Measurements from ENCODE around the gene TMEM50A.
"Not testable (repeated sequence)": the region's sequence is repeated elsewhere in the genome, so short reads cannot be mapped to it uniquely, and the experiment has no call there.

The TMEM50A gene

DNA sequence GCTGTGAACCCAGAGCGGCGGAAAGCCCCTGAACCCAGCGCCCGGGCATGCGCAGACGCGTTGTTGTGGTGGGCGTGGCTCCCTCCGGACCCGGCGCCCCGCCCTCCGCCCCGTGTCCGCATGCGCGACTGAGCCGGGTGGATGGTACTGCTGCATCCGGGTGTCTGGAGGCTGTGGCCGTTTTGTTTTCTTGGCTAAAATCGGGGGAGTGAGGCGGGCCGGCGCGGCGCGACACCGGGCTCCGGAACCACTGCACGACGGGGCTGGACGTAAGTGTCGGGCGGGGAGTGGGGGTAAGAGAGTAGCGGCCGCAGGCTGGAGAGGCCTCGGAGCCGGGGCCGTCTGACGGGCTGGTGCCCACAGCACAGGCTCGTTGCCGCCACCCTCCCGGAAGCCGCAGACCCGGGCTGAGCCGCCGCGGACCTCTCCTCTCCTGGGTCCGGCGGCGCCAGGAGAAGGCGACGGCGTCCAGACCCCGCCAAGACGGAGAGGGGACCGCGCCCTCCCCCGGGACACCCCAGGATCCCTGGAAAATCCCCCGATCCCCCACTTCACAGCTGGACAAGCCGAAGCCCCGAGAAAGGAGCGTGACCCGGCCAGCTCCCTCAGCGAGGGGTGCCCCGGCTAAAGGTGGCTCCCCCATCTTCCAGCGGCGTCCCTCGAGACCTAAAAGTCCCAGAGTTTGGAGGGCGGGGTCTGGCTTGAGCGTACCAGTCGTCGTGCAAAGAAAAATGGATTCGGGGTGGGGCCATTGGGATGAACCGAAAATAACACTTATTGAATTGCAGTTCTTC lies at the start of gene TMEM50A:
Gene TMEM50A (plus strand): TSS at position 147 of the 794 bp plus-strand sequence. CDS start 2,153 bp downstream, outside the sequence.
- peak; percentile 92 for DNase-seq

DNA sequence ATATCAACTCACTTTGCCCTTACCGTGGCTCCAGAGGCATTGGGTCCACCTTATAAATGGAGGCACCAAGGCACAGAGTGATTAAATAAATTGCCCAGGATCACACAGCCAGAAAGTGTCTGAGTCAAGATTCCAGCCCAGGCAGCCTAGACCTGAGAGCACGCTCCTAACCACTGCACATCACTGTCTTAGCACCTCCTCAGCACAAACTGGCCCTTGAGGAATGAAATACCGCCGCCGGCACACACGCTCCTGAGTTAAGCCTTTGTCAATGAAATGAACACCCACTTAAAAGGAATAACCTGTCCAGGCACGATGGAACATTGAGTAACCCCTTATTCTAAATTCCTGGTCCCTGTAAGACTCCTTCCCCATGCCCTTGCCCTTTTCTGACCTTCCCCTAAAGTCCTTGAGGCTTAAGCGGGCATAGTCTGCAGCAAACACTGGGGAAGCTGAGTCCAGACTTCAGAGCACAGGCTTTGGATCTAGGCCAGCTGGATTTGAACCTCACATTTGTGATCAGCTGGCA lies 49.5 kb upstream of the TMEM50A start:
- DNase-seq, result not testable (repeated sequence)

DNA sequence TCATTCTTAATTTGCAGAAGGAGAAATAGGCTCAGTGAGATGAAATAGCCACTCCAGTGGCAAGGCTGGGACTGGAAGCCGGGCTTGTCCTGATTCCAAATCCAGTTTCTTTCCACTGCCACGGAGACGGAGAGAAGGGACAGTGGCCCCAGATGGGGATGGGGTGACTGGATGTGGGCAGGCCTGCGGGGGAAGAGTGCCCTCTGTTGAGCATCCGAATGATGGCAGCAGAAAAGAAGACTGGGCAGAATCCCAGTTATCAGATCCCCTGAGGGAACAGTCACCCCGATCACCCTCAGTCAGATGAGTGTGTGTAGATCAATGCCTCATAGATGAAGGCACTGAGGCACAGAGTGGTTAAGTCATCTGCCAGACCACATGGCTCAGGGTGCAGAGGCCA lies 48.1 kb upstream of the TMEM50A start:
- DNase-seq, result not testable (repeated sequence)

DNA sequence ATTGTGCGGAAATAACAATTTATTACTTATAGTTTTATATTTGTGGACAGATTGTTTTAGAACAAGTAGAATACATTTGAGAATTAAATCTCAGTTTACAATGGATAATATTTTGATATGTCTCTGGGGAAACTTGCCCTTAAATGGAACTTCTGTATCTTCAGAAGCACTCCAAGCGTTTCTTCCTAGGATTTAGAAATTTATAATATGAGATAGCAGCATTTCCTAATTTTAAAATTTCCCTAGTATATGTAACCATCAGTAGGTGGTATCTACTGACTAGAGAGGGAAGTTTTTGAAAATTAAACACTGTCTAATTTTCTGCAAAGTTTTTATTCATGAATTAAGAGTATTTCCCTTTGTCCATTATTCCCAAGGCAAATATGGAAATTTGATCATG lies 44.7 kb upstream of the TMEM50A start:
- DNase-seq, result not testable (repeated sequence)

DNA sequence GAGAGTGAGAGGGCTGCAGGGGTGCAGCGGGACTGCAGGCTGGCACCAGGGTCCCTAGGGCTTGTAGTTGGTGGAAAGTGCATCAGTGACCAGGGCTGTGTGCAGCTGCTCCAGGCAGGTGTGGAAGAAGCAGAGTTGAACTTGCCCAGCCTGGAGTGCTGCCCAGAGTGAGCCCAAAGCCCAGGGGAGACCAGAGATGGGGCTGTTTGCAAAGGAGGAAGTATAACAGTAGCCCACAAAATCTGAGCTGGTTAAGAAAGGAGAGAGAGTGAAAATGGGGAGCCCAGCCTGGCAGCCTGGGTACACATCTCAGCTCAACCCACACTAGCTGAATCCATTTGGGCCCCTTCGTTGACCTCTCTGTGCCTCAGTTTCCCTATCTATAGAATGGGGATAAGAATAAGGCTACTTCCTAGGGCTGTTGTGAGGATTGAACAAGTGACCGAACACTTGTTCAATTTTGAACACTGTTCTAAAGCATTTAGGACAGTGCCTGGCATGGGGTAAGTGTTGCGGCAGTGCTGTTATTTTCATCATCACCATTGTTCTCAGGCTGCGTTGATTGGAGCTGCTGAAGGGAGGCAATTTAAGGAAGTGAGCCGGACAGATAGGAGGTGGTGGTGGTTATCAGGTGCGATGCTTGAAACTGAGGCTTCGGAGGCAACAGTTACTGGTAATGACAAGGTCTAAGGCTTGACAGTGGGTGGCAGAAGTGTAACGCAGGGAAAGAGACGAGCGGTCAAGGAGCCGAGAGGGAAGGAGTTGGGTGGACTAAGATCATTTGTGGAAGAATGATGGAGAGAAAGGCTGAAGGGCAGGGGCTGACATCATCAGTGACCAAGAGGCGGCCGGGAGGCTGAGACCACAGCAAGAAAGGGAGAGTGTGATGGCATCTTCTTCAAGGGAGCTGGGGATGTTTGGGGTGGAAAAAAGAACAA lies 43.0 kb upstream of the TMEM50A start:
- DNase-seq, result not testable (repeated sequence)

DNA sequence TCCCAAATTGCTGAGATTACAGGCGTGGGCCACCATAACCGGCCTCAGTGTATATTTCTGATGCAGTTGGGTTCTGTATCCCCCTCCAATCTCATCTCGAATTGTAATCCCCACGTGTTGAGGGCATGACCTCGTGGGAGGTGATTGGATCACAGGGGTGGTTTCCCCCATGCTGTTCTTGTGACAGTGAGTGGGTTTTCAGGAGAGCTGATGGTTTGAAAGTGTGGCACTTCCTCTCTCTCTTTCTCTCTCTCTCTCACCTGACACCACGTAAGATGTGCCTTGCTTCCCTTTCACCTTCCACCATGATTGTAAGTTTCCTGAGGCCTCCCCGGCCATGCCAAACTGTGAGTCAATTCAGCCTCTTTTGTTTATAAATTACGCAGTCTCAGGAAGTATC lies 41.6 kb upstream of the TMEM50A start:
- not testable (repeated sequence) for DNase-seq

DNA sequence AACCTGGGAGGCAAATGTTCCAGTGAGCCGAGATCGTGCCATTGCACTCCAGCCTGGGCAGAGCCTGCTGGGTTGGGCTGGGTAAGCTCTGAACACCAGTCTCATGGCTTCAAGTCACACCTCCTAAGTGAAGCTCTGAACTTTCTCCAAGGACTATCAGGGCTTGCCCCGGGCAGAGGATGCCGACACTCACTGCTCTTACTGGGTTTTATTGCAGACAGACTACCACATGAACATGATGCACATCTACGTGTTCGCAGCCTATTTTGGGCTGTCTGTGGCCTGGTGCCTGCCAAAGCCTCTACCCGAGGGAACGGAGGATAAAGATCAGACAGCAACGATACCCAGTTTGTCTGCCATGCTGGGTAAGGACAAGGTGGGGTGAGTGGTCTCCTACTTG lies 37.4 kb upstream of the TMEM50A start:
- DNase-seq, result not testable (repeated sequence)

DNA sequence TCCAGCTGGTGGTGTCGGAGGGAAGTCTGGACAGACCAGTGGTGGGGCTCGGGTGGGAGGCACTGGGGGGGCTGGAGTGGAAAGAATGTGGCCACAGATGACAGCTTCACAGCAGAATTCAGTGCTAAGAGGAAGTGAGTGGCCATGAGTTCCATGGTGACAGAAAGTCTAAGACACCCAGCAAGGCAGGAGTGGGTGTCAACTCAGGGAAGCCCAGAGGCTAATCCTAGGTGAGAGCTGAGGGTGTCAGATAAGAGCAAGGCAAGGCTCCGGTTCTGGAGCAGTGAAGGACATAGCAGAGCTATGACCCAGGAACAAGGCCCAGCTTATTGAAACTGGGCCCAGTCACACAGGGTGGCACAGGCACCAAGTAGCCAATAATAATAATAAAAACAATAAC lies 35.8 kb upstream of the TMEM50A start:
- not testable (repeated sequence) for DNase-seq

DNA sequence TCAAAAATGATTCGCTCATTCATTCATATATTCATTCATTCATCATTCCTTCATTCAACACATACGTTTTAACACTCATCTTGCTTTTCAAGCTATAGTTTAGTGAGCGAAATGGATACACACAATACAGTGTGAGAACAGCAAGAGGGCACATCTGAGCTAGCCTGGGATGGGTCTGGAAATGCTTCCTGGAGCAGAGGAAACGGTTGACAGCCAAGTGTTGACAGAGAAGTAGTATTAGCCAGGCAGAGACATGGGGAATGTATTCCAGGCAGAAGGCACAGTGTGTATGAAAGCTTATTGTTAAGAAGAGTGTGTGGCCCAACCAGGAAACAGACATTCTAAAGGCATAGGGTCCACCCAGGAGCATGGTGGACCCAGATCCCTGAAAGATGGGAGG lies 33.2 kb upstream of the TMEM50A start:
- not testable (repeated sequence) for DNase-seq

DNA sequence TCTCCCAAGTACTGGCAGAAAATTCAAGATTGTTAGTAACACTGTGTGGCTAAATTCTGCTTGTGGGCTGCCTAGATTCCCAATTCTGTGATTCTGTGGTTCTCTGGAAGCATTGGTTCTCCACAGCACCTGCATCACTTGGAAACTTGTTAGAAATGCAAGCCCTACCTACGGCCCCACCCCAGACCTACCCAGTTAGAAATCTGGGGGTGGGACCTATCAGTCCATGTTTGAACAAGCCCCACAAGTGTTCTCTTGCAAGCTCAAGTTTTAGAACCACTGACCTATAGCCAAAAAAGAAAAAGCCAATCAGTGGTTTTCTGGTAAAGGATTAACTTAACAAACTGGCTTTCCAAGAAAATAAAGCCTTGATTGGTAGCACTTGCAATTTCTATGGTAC lies 30.0 kb upstream of the TMEM50A start:
- DNase-seq, result not testable (repeated sequence)

DNA sequence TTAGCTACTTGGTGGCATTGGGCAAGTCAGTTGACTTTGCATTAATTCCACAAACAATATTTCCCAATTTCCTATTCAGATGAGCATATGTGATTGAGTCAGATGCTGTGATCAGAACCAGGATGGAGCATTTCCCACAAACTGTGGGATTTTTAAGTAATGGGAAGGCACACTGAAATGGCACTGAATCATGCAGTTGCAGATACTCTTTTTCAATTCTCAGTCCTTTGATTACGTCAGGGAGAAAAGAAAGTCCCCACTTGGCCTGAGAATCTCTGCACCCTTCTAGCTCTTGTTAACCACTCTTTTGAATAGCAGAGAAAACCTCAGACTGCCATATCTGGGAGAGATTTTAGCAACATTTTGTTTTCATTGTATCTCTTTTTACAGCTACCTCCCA lies 29.0 kb upstream of the TMEM50A start:
- DNase-seq, result not testable (repeated sequence)

DNA sequence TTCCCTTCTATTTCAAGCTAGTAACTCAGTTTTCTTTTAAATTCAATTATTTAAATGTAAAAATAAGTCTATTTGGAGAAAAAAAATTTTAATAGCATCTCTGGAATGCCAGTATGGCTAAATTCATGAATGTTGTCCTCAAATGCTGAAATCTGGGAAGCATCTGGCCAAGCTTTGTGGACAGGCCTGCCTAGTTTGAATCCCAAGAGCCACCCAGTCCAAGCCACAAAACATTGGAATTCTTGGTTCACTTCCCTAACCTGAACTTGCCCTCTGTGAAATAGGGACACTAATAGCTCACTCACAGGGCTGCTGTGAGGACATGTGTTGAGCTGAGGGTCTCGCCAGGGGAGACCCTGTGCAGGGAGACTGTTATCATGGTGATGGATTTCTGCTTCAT lies 28.6 kb upstream of the TMEM50A start:
- not testable (repeated sequence) for DNase-seq

DNA sequence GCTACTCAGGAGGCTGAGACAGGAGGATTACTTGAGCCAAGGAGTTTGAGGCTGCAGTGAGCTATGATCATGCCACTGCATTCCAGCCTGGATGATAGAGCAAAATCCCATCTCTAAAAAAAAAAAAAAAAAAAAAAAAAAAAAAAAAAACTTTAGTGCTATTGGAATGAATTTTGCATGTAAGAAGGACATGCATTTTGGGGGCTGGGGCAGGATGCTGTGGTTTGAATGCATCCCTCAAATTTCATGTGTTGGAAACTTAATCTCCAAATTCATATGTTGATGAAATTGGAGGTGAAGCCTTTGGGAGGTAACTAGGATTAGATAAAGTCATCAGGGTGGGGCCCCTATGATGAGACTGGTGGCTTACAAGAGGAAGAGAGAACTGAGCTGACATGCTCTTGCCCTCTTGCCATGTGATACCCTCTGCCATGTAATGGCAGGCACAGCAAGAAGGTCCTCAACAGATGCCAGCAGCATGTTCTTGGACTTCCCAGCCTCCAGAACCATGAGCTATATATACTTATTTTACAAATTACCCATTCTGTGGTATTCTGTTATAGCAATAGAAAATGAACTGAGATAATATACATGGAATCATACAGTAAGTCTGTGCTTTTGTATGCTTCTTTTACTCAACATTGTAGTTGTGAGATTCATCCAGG lies 25.2 kb upstream of the TMEM50A start:
- not testable (repeated sequence) for DNase-seq

DNA sequence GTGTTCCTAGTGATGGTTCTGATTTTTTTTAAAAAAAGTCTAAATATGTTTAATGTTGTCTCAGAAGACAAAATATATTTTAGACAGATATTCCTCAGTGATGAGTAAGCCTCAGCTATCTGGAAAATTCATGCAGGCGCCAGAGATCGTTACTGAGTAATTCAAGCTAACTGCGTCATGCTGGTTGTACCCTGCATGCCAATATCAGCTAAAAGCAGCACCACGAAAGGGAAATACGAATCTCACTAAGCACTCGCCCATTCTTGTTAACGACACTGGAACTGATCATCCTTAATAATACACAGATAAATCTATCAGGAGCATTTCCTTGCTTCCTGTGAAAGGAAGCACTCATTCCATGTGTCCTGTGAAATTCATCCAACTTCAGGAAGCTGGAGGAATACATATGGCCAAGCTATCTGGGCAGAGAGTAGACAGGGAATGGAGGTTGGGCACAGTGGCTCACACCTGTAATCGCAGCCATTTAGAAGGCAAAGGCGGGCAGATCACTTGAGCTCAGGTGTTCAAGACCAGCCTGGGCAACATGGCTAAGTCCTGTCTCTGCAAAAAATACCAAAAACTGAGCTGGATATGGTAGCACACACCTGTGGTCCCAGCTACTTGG lies 17.7 kb upstream of the TMEM50A start:
- not testable (repeated sequence) for DNase-seq

DNA sequence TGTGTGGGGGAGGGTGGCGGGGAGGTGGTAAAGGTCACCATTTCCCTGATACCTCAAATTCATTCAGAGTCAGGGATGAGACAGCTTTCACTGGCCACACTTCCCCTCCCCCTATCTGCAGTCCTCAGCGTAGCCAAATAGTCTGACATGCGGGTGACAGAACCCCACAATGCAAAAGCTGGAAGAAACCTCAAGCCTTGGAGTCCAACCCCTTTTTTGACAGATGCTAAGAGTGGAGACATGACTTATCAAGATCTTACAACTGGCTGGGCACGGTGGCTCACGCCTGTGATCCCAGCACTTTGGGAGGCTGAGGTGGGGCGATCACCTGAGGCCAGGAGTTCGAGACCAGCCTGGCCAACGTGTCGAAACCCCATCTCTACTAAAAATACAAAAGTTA lies 16.0 kb upstream of the TMEM50A start:
- not testable (repeated sequence) for DNase-seq

DNA sequence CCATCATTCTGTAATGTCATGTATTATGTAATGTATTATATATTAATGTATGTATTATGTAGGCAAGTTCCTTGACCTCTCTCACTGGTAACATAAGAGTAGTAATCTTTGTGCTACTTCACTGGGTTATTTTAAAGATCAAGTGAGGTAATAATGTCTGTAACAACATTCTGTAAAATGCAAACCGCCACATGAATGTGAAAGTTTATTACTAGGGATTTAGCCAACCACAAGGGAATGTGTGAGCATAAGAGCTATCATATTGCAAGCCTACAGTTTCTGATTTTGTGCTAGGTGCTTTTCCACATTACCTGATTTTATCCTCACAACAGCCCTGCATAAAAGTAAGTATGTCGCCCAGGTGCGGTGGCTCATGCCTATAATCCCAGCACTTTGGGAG lies 13.7 kb upstream of the TMEM50A start:
- DNase-seq, result not testable (repeated sequence)

DNA sequence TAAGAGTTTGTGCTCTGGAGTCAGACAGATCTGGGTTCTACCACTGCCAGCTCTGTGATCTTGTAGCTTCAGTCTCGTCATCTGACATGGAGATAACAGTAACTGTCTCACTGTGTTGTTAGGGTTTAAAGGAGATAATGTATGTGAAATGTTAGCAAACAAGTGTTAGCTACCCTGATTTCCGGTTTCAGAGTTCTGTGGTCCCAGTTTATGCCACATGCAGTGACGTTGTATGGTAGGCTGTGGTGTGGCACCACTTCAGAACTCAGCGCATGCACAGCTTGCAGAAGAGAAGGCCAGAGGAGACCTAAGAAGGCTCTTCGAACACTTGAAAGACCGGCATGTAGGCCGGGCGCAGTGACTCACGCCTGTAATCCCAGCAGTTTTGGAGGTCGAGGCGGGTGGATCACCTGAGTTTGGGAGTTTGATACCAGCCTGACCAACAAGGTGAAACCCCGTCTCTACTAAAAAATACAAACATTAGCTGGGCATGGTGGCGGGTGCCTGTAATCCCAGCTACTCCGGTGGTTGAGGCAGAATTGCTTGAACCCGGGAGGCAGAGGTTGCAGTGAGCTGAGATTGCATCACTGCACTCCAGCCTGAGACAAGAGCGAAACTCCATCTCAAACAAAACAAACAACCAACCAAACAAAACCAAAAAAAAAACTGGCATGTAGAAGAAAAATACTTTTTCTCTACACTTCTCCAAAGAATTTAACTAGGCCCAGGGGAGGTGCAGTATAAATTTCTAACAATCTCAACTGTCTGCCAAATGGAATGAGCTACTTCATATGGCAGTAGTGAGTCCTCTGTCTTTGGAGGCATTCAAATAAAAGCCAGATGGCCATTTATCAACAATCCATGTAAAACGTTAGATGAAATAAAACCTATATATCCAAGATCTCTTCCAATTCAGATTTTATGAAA lies 10.0 kb upstream of the TMEM50A start:
- DNase-seq, result not testable (repeated sequence)

DNA sequence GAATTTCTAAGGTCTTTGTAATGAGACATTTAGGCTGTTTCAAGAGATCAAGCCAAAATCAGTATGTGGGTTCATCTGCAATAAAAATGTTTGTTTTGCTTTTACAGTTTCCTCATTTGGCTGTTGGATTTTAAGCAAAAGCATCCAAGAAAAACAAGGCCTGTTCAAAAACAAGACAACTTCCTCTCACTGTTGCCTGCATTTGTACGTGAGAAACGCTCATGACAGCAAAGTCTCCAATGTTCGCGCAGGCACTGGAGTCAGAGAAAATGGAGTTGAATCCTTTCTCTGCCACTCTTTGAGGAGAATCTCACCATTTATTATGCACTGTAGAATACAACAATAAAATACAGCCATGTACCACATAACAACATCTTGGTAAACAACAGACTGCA lies 9.3 kb upstream of the TMEM50A start:
- DNase-seq, result not testable (repeated sequence)

DNA sequence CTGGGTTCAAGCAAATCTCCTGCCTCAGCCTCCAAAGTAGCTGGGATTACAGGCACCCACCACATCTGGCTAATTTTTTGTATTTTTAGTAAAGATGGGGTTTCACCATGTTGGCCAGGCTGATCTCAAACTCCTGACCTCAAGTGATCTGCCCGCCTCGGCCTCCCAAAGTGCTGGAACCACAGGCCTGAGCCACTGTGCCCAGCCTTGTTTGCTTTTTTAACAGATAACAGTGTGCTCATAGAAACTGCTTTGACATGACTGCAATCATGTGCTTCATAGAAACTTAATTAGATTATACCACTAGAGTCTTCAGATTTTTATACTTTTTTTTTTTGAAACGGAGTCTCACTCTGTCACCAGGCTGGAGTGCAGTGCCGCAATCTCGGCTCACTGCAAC lies 8.8 kb upstream of the TMEM50A start:
- not testable (repeated sequence) for DNase-seq

DNA sequence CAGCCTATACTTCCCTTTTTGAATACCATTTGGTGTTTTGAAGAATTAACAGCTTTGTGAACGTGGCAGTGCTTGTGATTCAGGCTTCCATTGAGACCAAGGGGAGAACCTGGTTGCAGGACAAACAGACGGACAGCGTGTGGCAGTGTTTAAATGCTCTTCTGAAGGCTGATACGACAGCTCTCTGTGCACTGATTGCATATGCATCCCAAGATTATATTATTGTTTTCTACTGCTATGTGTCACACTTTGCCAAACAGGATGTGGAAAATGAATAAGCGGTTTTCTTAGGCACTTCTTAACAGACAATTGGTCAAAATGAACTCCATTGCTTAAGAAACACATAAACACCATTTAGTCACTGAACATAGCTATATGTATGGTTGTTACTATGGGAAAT lies 8.2 kb upstream of the TMEM50A start:
- DNase-seq, result not testable (repeated sequence)

DNA sequence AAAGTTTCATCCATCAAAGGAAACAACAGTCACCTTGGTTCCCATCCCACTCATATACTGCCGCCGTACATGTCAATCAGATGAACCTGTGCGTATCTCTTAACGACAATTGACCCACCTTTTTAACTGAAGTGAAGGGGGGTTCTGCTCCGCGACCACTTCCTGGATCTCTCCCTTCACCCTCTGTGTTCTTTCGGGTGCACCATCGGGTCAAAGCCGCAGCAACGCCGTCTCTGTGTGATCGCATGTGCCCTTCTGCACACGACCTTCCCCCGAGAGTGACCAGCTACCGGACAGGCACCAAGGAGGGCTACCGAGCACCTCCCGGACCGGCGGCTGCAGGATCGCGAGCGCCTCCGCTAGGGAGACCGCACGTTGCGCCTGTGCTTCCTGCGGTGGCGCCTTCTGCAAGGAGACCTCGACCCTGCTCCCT lies 1.2 kb upstream of the TMEM50A start:
- DNase-seq, result peak; percentile 38
